WERI-Rb-1 (cell line): Measurements from ENCODE around the gene SBF1.
"Not testable (repeated sequence)": the region's sequence is repeated elsewhere in the genome, so short reads cannot be mapped to it uniquely, and the experiment has no call there.

Experiments
- DNase-seq: peaks from one replicate; pipeline ENCODE4 v3.0.0-alpha.2; 2020
- H3K27ac ChIP-seq: fragments of 250-450 bp; sonication (Bioruptor Pico); 2 replicates; pipeline ENCODE4 v1.5.1; 2020; ENCODE audit warnings: mild to moderate bottlenecking, moderate library complexity
- H3K27me3 ChIP-seq: fragments of 250-450 bp; sonication (Bioruptor Pico); 2 replicates; pipeline ENCODE4 v1.5.1; 2021; ENCODE audit warnings: mild to moderate bottlenecking, low read depth, moderate library complexity; ENCODE audit not compliant: insufficient read depth, severe bottlenecking
- H3K36me3 ChIP-seq: fragments of 250-450 bp; sonication (Bioruptor Pico); 2 replicates; pipeline ENCODE4 v1.5.1; 2020; ENCODE audit warnings: mild to moderate bottlenecking, moderate library complexity
- H3K4me3 ChIP-seq: 2 replicates; pipeline ENCODE4 v1.5.1; 2011; ENCODE audit warnings: low read depth, mild to moderate bottlenecking, control low read depth, low read length
- H3K9me3 ChIP-seq: fragments of 250-450 bp; sonication (Bioruptor Pico); 2 replicates; pipeline ENCODE4 v1.5.1; 2021; ENCODE audit warnings: mild to moderate bottlenecking, moderate library complexity; ENCODE audit not compliant: severe bottlenecking
- TF ChIP-seq, protein P1 (sequence below): IDR thresholded peaks from 2 replicates; pipeline ENCODE4 v1.5.1; 2011; ENCODE audit warnings: low read depth, mild to moderate bottlenecking, control low read depth, inconsistent platforms, low read length

SBF1 gene

DNA sequence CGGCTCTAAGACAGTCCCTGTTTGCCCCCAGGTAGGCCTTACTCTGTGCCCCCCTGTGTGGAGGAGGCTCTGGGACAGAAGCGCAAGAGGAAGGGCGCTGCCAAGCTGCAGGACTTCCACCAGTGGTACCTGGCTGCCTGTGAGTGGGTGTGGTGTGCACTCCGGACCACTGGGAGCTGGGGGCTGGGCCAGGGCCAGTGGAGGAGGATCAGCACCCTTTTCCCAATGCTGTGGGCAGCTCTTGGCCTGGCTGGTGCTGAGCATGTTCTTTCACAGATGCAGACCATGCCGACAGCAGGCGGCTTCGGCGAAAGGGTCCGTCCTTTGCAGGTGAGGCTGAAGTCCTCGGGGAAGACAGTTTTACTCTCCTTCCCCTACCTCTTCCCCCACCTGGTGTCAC, 46.9 kb upstream of the SBF1 start:
- Histone ChIP-seq H3K9me3 (no peaks in the 10 kb centered on the region), H3K36me3 (peaks cover 79% of the 10 kb centered on the region), H3K27ac (no peak overlapping the region), H3K4me3 (no peak overlapping the region), H3K27me3 (no peaks in the 10 kb centered on the region)
- DNase-seq: no peak
- TF ChIP-seq, protein P1, sequence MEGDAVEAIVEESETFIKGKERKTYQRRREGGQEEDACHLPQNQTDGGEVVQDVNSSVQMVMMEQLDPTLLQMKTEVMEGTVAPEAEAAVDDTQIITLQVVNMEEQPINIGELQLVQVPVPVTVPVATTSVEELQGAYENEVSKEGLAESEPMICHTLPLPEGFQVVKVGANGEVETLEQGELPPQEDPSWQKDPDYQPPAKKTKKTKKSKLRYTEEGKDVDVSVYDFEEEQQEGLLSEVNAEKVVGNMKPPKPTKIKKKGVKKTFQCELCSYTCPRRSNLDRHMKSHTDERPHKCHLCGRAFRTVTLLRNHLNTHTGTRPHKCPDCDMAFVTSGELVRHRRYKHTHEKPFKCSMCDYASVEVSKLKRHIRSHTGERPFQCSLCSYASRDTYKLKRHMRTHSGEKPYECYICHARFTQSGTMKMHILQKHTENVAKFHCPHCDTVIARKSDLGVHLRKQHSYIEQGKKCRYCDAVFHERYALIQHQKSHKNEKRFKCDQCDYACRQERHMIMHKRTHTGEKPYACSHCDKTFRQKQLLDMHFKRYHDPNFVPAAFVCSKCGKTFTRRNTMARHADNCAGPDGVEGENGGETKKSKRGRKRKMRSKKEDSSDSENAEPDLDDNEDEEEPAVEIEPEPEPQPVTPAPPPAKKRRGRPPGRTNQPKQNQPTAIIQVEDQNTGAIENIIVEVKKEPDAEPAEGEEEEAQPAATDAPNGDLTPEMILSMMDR: no peak

DNA sequence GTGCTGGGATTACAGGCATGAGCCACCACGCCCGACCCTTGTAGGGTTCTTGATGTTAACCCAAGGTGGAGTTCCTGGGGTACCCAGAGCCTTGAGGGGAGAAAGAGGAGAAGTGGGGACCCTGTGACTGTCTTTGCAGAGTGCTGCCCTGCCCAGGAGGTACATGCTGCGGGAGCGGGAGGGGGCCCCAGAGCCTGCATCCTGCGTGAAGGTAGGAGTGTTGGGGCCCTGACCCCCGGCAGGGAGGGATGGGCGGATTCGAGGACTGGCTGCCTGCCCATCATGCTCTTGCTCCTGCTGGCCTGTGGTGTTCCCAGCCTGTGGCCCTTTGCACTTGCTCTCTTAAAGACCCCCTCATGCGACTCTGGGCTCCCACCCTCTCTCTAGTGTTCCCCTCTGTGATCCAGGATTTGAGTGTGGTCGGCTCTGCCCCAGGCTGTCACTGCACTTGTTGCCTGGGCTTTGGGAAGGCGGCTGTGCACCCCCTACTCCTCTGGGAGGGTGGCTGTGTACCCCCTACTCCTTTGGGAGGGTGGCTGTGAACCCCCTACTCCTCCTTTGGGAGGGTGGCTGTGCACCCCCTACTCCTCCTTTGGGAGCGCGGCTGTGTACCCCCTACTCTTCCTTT, 46.1 kb upstream of the SBF1 start:
- H3K9me3 ChIP-seq: no peaks in the 10 kb centered on the region
- DNase-seq: no peak
- no peaks in the 10 kb centered on the region for H3K27me3 ChIP-seq
- TF ChIP-seq, protein P1: no peak
- no peak overlapping the region for H3K27ac ChIP-seq
- H3K36me3 ChIP-seq: peaks cover 87% of the 10 kb centered on the region
- H3K4me3 ChIP-seq: no peak overlapping the region

DNA sequence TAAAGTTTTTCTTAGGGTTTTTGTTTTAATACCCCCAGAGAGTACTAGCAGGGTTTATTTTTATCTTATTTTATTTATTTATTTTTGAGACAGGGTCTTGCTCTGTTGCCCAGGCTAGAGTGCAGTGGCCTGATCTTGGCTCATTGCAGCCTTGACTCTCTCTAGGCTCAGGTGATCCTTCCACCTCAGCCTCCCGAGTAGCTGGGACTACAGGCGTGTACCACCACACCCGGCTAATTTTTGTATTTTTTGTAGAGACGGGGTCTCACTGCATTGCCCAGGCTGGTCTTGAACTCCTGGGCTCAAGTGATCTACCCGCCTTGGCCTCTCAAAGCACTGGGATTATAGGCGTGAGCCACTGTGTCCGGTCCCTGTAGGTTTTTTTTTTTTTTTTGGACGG, 45.3 kb upstream of the SBF1 start:
- not testable (repeated sequence) for H3K4me3 ChIP-seq, H3K27me3 ChIP-seq, H3K9me3 ChIP-seq, H3K27ac ChIP-seq, DNase-seq
- H3K36me3 ChIP-seq: peaks cover 88% of the 10 kb centered on the region

DNA sequence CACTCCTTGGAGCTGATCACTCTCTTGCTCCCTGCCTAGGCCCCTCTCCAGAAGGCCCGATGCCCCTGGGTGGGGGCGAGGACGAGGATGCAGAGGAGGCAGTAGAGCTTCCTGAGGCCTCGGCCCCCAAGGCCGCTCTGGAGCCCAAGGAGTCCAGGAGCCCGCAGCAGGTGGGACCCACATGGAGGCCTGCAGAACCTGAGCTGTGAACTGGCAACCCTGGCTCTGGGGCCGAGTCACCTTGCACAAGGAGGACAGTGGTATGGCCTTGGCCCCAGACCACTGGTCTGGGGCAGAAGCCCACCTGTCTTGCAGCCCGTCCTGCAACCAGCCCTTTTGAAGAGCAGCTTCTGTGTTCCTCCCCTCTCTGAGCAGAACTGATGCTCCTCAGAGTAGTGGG, 44.3 kb upstream of the SBF1 start:
- no peak for DNase-seq
- H3K27ac ChIP-seq: no peak overlapping the region
- no peaks in the 10 kb centered on the region for H3K9me3 ChIP-seq
- no peaks in the 10 kb centered on the region for H3K27me3 ChIP-seq
- H3K4me3 ChIP-seq: no peak overlapping the region
- TF ChIP-seq, protein P1: no peak
- peaks cover 92% of the 10 kb centered on the region for H3K36me3 ChIP-seq

DNA sequence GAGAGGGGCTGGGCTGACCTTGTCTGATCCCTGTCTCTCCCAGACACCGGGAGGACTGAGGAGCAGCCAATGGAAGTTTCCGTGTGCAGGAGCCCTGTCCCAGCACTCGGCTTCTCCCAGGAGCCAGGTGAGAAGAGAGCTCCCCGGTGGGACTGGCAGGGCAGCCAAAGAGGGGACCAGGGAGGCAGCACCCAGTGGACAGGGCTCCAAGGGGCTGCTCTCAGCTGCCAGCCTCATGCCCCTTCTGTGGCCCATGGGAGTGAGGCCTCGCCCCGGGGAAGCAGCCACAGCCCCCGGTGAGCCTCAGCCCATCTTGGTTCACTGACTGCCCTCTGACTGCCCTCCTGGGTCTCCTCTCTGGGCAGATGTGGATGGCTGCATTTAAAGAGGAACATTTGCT, 43.8 kb upstream of the SBF1 start:
- Histone ChIP-seq H3K27ac (no peak overlapping the region), H3K4me3 (no peak overlapping the region), H3K9me3 (no peaks in the 10 kb centered on the region), H3K36me3 (peaks cover 89% of the 10 kb centered on the region), H3K27me3 (no peaks in the 10 kb centered on the region)
- DNase-seq: no peak
- TF ChIP-seq, protein P1: no peak

DNA sequence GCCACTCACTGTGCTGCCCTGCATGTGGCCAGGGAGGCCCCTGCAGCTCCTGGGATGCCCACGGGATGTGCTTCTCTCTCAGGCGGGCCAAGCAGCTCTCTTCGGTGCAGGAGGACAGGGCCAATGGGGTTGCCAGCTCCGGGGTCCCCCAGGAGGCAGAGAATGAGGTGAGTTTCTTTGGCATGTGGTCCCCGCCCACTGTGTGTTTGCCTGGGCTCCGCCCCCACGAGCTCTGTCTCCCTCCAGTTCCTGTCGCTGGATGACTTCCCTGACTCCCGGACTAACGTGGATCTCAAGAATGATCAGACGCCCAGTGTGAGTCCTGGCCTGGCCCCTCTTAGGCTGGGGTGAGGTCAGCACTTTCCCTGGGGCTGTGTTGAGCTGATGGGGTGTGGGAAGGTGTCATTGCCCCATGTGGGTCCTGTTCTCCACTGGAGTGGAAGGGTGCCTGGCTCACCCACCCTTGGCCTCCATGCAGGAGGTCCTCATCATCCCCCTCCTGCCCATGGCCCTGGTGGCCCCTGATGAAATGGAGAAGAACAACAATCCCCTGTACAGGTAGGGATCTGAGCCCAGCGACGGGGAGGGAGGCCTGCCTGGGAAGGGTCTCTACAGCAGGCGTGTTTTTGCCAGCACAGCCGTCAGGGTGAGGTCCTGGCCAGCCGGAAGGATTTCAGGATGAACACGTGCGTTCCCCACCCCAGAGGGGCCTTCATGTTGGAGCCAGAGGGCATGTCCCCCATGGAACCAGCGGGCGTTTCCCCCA, 42.8 kb upstream of the SBF1 start:
- Histone ChIP-seq H3K4me3 (no peak overlapping the region), H3K27me3 (no peaks in the 10 kb centered on the region), H3K36me3 (peaks cover 84% of the 10 kb centered on the region), H3K27ac (no peak overlapping the region), H3K9me3 (no peaks in the 10 kb centered on the region)
- TF ChIP-seq, protein P1: no peak
- no peak for DNase-seq
